ENCODE results near the gene DTHD1. TPM values are rescaled to one million over a fixed set of nuclear protein-coding genes. Genes with fewer than 3 reads are reported as not detected.

The DTHD1 gene
- total RNA-seq, 1 experiment from 2014 or later: not detected

GRCh38 chr4:36332023-36332781 is 50.8 kb downstream of the DTHD1 start:
- no peak for DNase-seq (ENCODE audit: low spot score)
- in situ Hi-C loops (cut with HindIII; ENCODE audit: low sequenced_read_pairs): no loop called here

GRCh38 chr4:36332782-36333131 is 51.3 kb downstream of the DTHD1 start:
- in situ Hi-C loops (cut with HindIII; ENCODE audit: low sequenced_read_pairs): no loop called here
- DNase-seq (ENCODE audit: low spot score): no peak

GRCh38 chr4:36333303-36333877 is 52.0 kb downstream of the DTHD1 start:
- in situ Hi-C loops (cut with HindIII; ENCODE audit: low sequenced_read_pairs): no loop called here
- no peak for DNase-seq (ENCODE audit: low spot score)

- in situ Hi-C loops (cut with HindIII; ENCODE audit: low sequenced_read_pairs): no loop called here
- DNase-seq (ENCODE audit: low spot score): no peak
These were observed 56.3 kb downstream of the DTHD1 start for GRCh38 chr4:36337665-36338185.

GRCh38 chr4:36338973-36339372 is 57.6 kb downstream of the DTHD1 start:
- DNase-seq (ENCODE audit: low spot score): no peak
- in situ Hi-C loops (cut with HindIII; ENCODE audit: low sequenced_read_pairs): no loop called here

GRCh38 chr4:36341936-36342335 is 60.5 kb downstream of the DTHD1 start:
- DNase-seq (ENCODE audit: low spot score): no peak
- in situ Hi-C loops (cut with HindIII; ENCODE audit: low sequenced_read_pairs): no loop called here

GRCh38 chr4:36343501-36344175 is 62.2 kb downstream of the DTHD1 start:
- no peak for DNase-seq (ENCODE audit: low spot score)
- in situ Hi-C loops (cut with HindIII; ENCODE audit: low sequenced_read_pairs): no loop called here

GRCh38 chr4:36348403-36348938 is 67.1 kb downstream of the DTHD1 start:
- in situ Hi-C loops (cut with HindIII; ENCODE audit: low sequenced_read_pairs): no loop called here

GRCh38 chr4:36349938-36350549 is 68.6 kb downstream of the DTHD1 start:
- in situ Hi-C loops (cut with HindIII; ENCODE audit: low sequenced_read_pairs): no loop called here

More at GRCh38 chr4:36348403-36348938, 67.1 kb downstream of the DTHD1 start:
- DNase-seq (ENCODE audit: low spot score): no peak

GRCh38 chr4:36351082-36351666 is 69.8 kb downstream of the DTHD1 start:
- DNase-seq (ENCODE audit: low spot score): peak; percentile 43
- in situ Hi-C loops (cut with HindIII; ENCODE audit: low sequenced_read_pairs): no loop called here

More at GRCh38 chr4:36349938-36350549, 68.6 kb downstream of the DTHD1 start:
- no peak for DNase-seq (ENCODE audit: low spot score)

- no peak for DNase-seq (ENCODE audit: low spot score)
- in situ Hi-C loops (cut with HindIII; ENCODE audit: low sequenced_read_pairs): no loop called here
These were observed 72.6 kb downstream of the DTHD1 start for GRCh38 chr4:36353998-36354397.

- no peak for DNase-seq (ENCODE audit: low spot score)
- in situ Hi-C loops (cut with HindIII; ENCODE audit: low sequenced_read_pairs): no loop called here
These were observed 76.8 kb downstream of the DTHD1 start for GRCh38 chr4:36358173-36358572.

- DNase-seq (ENCODE audit: low spot score): no peak
- in situ Hi-C loops (cut with HindIII; ENCODE audit: low sequenced_read_pairs): no loop called here
These were observed 79.3 kb downstream of the DTHD1 start for GRCh38 chr4:36360755-36361154.

GRCh38 chr4:36363024-36363423 is 81.6 kb downstream of the DTHD1 start:
- in situ Hi-C loops (cut with HindIII; ENCODE audit: low sequenced_read_pairs): no loop called here
- no peak for DNase-seq (ENCODE audit: low spot score)

GRCh38 chr4:36374836-36375511 is 93.6 kb downstream of the DTHD1 start:
- no peak for DNase-seq (ENCODE audit: low spot score)
- in situ Hi-C loops (cut with HindIII; ENCODE audit: low sequenced_read_pairs): no loop called here

- in situ Hi-C loops (cut with HindIII; ENCODE audit: low sequenced_read_pairs): no loop called here
- no peak for DNase-seq (ENCODE audit: low spot score)
These were observed 104.6 kb downstream of the DTHD1 start for GRCh38 chr4:36385951-36386571.

- peak; percentile 4 for DNase-seq (ENCODE audit: low spot score)
- in situ Hi-C loops (cut with HindIII; ENCODE audit: low sequenced_read_pairs): no loop called here
These were observed 105.3 kb downstream of the DTHD1 start for GRCh38 chr4:36386691-36387090.

GRCh38 chr4:36388710-36389109 is 107.3 kb downstream of the DTHD1 start:
- DNase-seq (ENCODE audit: low spot score): no peak
- in situ Hi-C loops (cut with HindIII; ENCODE audit: low sequenced_read_pairs): no loop called here
